Bronchial epithelial cell (primary cell): Measurements from ENCODE around the gene PMPCA. TPM values are rescaled to one million over a fixed set of nuclear protein-coding genes. Genes with fewer than 3 reads are reported as not detected.

Source experiments
- DNase-seq: peaks from one replicate; pipeline ENCODE4 v3.0.0-alpha.2; 2010; ENCODE audit warnings: low read depth
- FAIRE-seq: peaks from 2 replicates; lab custom pipeline; 2011; peaks lifted over from hg19 to GRCh38; lab: Jason Lieb, UNC
- H3K27me3 ChIP-seq: 2 replicates; pipeline ENCODE4 v1.5.1; 2011; ENCODE audit warnings: low read length; ENCODE audit not compliant: control insufficient read depth, insufficient read depth
- H3K36me3 ChIP-seq: 2 replicates; pipeline ENCODE4 v1.5.1; 2011; ENCODE audit warnings: low read length; ENCODE audit not compliant: control insufficient read depth, insufficient read depth
- H3K4me3 ChIP-seq: 2 replicates; pipeline ENCODE4 v1.5.1; 2011; ENCODE audit warnings: mild to moderate bottlenecking, low read depth, low read length, control low read depth
- CTCF ChIP-seq: IDR thresholded peaks from 2 replicates; pipeline ENCODE4 v1.5.1; 2011; ENCODE audit warnings: mild to moderate bottlenecking, moderate library complexity, low read length, control low read depth, inconsistent platforms; ENCODE audit not compliant: insufficient read depth, severe bottlenecking
- total RNA-seq: library from RNA; depleted of rRNA; stranded (reverse); fragments of >200 nt; gene quantifications from 2 replicates; pipeline ENCODE4 v1.2.1, GENCODE V29; 2014

Gene PMPCA
- total RNA-seq, 1 donor from 2014 or later: 43.2 TPM

DNA sequence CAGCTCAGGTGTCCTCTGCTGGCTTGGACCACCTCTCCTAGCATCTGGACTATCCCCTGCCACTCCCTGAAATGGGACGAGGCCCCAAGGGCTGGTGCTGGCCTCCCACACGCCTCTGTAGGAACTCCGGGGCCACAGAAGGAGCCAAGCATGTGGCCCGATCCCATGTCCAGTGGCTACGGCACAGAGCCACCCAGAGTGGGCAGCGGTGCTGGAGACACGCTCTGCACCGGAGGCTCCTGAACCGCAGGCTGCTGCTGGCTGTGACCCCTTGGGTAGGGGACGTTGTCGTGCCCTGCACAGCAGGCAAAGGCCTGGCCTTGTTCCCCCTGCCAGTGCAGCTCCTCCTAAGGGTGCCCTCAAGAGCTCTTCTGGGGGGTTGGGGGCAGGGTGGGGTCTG lies 30.6 kb upstream of the PMPCA start:
- DNase-seq (no peak), FAIRE-seq (no peak)
- TF ChIP-seq CTCF: no peak
- Histone ChIP-seq H3K36me3 (peaks cover 33% of the 10 kb centered on the region), H3K4me3 (no peak overlapping the region), H3K27me3 (no peaks in the 10 kb centered on the region)

DNA sequence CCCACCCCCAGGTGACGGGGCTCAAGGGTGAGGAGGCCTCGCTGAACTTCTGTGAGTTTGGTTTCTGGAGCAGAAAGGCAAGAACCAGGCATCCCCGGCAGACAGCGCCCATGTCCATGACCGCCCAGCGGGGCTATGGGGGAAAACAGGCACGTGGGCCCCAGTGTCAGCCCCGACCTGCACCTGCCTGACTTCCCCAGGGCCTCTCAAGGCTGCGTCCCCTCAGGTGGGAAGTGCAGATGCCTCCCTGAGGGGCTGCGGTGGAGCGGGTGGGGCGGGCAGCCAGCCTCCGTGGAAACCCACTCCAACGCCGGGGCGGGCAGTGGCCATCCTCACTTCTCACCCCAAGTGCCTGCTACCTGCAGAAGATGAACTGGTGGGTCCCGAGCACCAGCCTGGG lies 30.1 kb upstream of the PMPCA start:
- Histone ChIP-seq H3K4me3 (no peak overlapping the region), H3K27me3 (no peaks in the 10 kb centered on the region), H3K36me3 (peaks cover 33% of the 10 kb centered on the region)
- DNase-seq (no peak), FAIRE-seq (no peak)
- TF ChIP-seq CTCF: no peak

DNA sequence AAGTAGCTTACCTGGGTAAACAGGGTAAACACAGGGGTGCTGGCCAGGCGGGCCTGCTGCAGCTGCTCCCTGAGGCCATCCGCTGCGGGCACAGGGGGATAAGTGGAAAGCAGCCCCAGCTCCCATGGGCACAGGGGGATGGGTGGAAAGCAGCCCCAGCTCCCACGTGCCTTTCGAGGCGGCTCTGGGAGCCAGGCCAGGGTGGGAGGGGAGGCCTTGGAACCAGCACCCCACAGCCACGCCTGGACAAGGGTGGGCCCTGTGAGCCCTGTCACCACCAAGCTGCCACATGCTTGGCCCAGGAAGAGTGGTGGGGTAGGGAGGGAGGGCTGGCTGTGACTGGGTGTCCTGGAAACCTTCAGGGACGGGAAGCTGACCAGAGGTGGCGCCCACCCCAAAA lies 29.1 kb upstream of the PMPCA start:
- TF ChIP-seq CTCF: no peak
- Histone ChIP-seq H3K36me3 (peaks cover 31% of the 10 kb centered on the region), H3K27me3 (no peaks in the 10 kb centered on the region), H3K4me3 (no peak overlapping the region)
- no peak for DNase-seq
- no peak for FAIRE-seq

DNA sequence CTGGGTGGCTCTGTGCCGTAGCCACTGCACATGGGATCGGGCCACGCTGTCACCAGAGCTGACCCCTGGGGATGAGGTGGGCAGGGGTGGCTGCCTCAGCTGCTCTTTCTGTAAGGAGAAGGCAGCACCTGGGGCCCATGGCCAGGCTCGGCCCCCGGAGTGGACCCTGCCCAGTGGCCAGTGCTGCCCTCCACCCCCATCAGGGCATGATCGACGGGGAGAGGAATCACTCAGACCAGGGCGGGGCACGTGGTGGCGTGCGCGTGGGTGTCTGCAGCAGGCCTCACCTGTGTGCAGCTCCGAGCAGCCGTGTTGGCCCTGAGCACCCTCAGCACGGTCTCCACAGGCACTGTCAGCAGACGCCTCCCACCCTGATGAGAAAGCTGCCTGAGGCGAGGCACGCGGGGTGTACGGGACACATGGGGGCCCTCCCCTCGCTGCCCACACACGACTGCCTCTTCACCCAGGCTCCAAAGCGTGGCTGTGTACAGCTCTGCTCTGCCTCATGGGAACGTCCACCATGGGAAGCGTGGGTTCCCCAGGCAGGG lies 28.4 kb upstream of the PMPCA start:
- FAIRE-seq: no peak
- H3K27me3 ChIP-seq: no peaks in the 10 kb centered on the region
- H3K4me3 ChIP-seq: no peak overlapping the region
- DNase-seq: no peak
- no peak for TF ChIP-seq CTCF
- H3K36me3 ChIP-seq: peaks cover 34% of the 10 kb centered on the region

GRCh38 chr9:136383436-136383835 lies 27.0 kb upstream of the PMPCA start:
- DNase-seq: no peak
- no peak overlapping the region for H3K4me3 ChIP-seq
- H3K27me3 ChIP-seq: no peaks in the 10 kb centered on the region
- H3K36me3 ChIP-seq: peaks cover 40% of the 10 kb centered on the region
- FAIRE-seq: no peak
- TF ChIP-seq CTCF: no peak

DNA sequence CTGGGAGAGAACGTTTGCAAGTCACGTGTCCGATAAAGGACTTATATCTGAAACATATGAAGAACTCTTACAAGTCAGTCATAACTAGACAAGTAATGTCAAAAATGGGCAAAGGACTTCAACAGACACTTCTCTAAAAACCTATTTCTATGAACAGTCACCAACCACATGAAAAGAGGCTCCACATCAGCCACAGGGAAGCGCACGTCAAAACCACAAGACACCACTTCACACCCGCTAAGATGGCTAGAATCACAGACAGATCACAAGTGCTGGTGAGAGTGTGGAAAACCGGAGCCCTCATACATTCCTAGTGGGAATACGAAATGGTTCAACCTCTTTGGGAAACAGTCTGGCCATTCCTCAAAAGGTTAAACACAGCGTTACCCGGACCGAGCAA lies 25.4 kb upstream of the PMPCA start:
- no peak for TF ChIP-seq CTCF
- peaks cover 36% of the 10 kb centered on the region for H3K36me3 ChIP-seq
- no peaks in the 10 kb centered on the region for H3K27me3 ChIP-seq
- DNase-seq (no peak), FAIRE-seq (no peak)
- no peak overlapping the region for H3K4me3 ChIP-seq
